AG10803 (cell line): Measurements from ENCODE around the gene FER.

Experiments
- DNase-seq: peaks from one replicate; pipeline ENCODE4 v3.0.0; 2010; ENCODE audit warnings: low read depth
- H3K4me3 ChIP-seq: 2 replicates; pipeline ENCODE4 v1.5.1; 2011; ENCODE audit warnings: mild to moderate bottlenecking, low read length, control low read depth
- CTCF ChIP-seq: conservative IDR thresholded peaks from 2 replicates; pipeline ENCODE4 v1.5.1; 2011; ENCODE audit warnings: mild to moderate bottlenecking, low read length, control low read depth, inconsistent platforms

FER gene

DNA sequence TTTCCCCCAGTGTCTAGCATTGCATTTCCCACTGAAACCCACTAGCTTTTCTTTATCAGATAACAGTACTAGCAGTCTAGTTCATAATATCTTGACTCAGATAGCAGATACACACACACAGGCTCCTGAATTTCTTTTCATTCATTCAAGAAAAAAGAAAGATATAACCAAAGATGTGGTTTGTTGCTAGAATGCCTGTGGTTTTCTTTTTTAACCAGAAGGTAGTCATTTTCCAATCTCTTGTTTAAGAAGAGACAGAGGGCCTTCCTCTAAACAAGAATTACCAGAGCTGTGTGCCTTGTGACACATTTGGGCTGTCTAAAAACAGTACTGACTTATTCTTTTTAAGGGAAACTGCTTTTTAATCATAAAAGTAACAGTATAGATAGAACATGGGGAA lies 494.8 kb downstream of the FER start:
- no peak for TF ChIP-seq CTCF
- H3K4me3 ChIP-seq: no peak overlapping the region
- DNase-seq: no peak

DNA sequence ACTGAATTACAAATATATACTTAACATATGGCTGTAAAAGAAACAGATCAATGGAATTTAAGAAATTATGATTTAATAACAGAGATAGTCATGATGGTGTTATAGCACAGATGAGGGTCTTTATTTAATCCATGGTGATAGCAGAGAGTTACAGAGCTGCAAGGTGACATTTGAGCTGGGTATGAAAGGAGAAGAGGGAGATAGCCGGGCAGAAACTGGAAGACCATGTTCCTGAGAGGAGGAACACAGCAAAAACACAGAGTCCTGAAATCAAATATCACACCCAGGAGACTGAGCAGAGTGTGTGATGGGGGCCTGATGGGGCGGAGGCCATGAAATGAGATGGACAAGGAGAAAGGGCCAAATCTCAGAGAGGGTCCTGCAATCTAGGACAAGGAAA lies 498.7 kb downstream of the FER start:
- H3K4me3 ChIP-seq: no peak overlapping the region
- DNase-seq: no peak
- no peak for TF ChIP-seq CTCF
